Lung (tissue), 13 donors: ENCODE results near the gene ZFP62. TPM values are rescaled to one million over a fixed set of nuclear protein-coding genes. Genes with fewer than 3 reads are reported as not detected.
A peak's percentile ranks its signal among the peaks of the same experiment; 100 is the strongest.

Experiments
- ATAC-seq: fragments of 200-7000 bp; cut with Tn5 transposase; one replicate; pipeline ENCODE4 v1.9.1; 2020; ENCODE audit warnings: moderate number of reproducible peaks; ENCODE audit not compliant: insufficient read depth, low FRiP score
- DNase-seq, 3 donors: peaks; one replicate each; pipeline ENCODE4 v3.0.0-alpha.2; 2013 to 2017
- H3K27ac ChIP-seq, 2 donors: one replicate each; pipeline ENCODE4 v1.5.1; 2013; ENCODE audit warnings: mild to moderate bottlenecking in 2 of 2, moderate library complexity in 2 of 2, control low read depth in 1 of 2, inconsistent platforms in 1 of 2, low read depth in 1 of 2, low read length in 1 of 2
- H3K27me3 ChIP-seq, 3 donors: one replicate each; pipeline ENCODE4 v1.5.1; 2013; ENCODE audit warnings: low read length in 2 of 3; ENCODE audit not compliant: control insufficient read depth in 3 of 3, insufficient read depth in 3 of 3
- H3K36me3 ChIP-seq, 4 donors: one replicate each; pipeline ENCODE4 v1.5.1; 2013; ENCODE audit warnings: low read length in 4 of 4, mild to moderate bottlenecking in 1 of 4, moderate library complexity in 1 of 4; ENCODE audit not compliant: control insufficient read depth in 4 of 4, insufficient read depth in 4 of 4
- H3K4me1 ChIP-seq, 5 donors: one replicate each; pipeline ENCODE4 v1.5.1; 2013; ENCODE audit warnings: low read length in 5 of 5, mild to moderate bottlenecking in 2 of 5, moderate library complexity in 1 of 5; ENCODE audit not compliant: control insufficient read depth in 5 of 5, insufficient read depth in 5 of 5
- H3K4me3 ChIP-seq: one replicate; pipeline ENCODE4 v1.5.1; 2013; ENCODE audit warnings: mild to moderate bottlenecking, control low read depth, moderate library complexity
- H3K9ac ChIP-seq, 2 donors: one replicate each; pipeline ENCODE4 v1.5.1; 2013; ENCODE audit warnings: low read length in 2 of 2, control low read depth in 1 of 2; ENCODE audit not compliant: insufficient read depth in 1 of 2
- H3K9me3 ChIP-seq, 4 donors: one replicate each; pipeline ENCODE4 v1.5.1; 2013; ENCODE audit warnings: low read length in 3 of 4, mild to moderate bottlenecking in 1 of 4, moderate library complexity in 1 of 4; ENCODE audit not compliant: control insufficient read depth in 4 of 4, insufficient read depth in 3 of 4
- WGBS, 2 donors: extraction: QIAGEN DNeasy Blood & Tissue Kit; methylation state at CpG; one replicate each; pipeline ENCODE4 v1.1.7; 2013; 5-methylcytosine and 5-hydroxymethylcytosine counted together
- polyA plus RNA-seq, 2 donors: library from polyadenylated mRNA; stranded (reverse); fragments of 200-250 nt; gene quantifications; one replicate each; pipeline ENCODE4 v1.2.1, GENCODE V29; 2013
- small RNA-seq: library from RNA; depleted of rRNA; stranded (forward); fragments of <200 nt; gene quantifications from one replicate; pipeline ENCODE3, GENCODE V24; 2014; ENCODE audit warnings: low replicate concordance
- total RNA-seq, 2 donors: library from RNA; depleted of rRNA in 1 of 2; stranded (reverse); fragments of >200 nt in 1 of 2; gene quantifications; one replicate each; pipeline ENCODE4 v1.2.1, GENCODE V29; 2014 to 2021
- TF ChIP-seq, protein P1 (sequence below): IDR thresholded peaks from 2 replicates; pipeline ENCODE4 v1.5.1; 2012; ENCODE audit warnings: mild to moderate bottlenecking; ENCODE audit errors: control extremely low read depth, extremely low read depth
- donor health status: control.
- donor health status: control.
- donor health status: Bipolar disorder and iron deficiency.
- donor health status: healthy.
- donor health status: DM: yes; HTN: yes; CAD: no.

Gene ZFP62
- total and polyA plus RNA-seq, 4 donors: 9.6 to 31.2 (median 20.0) TPM

DNA sequence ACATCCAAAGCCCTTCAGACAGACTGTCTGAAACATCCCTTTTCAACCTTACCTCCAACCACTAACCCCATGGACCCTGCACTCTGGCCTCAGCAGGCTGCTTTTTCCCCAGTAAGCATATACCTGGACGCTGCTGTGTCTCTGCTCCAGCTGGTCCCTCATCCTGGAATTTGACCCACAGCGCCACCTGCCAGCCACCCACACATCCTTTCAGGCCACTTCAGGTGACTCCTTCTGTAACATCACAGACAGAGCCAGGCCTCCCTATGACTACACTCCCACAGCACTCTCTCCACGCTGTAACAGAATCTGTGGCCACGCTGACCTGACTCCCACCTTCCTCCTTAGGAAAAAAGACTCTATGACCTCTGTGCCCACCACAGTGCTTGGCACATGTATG is 61.9 kb downstream of the ZFP62 start:
- Histone ChIP-seq H3K27me3 (no peaks in the 10 kb centered on the region), H3K4me1 (peaks cover 17 to 43% (median 29%) of the 10 kb centered on the region in 5 donors), H3K27ac (peak overlapping the region in 1 of 2 donors; percentile 44), H3K36me3 (peaks cover 0 to 14% (median 10%) of the 10 kb centered on the region in 4 donors), H3K4me3 (no peak overlapping the region), H3K9ac (no peak overlapping the region), H3K9me3 (no peaks in the 10 kb centered on the region)
- ATAC-seq (no peak), DNase-seq (no peak)
- TF ChIP-seq, protein P1, sequence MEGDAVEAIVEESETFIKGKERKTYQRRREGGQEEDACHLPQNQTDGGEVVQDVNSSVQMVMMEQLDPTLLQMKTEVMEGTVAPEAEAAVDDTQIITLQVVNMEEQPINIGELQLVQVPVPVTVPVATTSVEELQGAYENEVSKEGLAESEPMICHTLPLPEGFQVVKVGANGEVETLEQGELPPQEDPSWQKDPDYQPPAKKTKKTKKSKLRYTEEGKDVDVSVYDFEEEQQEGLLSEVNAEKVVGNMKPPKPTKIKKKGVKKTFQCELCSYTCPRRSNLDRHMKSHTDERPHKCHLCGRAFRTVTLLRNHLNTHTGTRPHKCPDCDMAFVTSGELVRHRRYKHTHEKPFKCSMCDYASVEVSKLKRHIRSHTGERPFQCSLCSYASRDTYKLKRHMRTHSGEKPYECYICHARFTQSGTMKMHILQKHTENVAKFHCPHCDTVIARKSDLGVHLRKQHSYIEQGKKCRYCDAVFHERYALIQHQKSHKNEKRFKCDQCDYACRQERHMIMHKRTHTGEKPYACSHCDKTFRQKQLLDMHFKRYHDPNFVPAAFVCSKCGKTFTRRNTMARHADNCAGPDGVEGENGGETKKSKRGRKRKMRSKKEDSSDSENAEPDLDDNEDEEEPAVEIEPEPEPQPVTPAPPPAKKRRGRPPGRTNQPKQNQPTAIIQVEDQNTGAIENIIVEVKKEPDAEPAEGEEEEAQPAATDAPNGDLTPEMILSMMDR: no peak
- 77 to 78% methylated on average over 4 of the region's 4 CpGs for WGBS, 2 donors

DNA sequence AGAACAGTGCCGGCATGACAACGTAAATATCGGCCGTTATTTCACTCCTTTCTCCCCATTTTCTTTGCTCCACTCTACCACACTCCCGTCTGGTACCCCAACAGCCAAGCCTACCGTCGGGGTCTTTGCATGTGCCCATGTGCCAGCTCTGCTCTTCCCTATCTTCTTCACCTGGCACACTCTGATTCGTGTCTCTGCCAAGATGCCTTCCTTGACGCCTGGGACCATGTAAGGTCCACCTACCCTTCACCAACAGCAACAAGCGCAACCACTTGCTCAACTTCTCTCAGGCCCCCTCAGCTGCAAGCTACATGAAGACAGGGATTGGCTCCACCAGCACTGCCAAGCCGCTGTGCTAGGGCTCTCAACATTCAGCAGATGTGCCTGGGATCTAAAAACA is 62.9 kb downstream of the ZFP62 start:
- H3K36me3 ChIP-seq: peaks cover 0 to 14% (median 11%) of the 10 kb centered on the region in 4 donors
- no peak for DNase-seq
- no peak for ATAC-seq
- H3K4me3 ChIP-seq: no peak overlapping the region
- no peaks in the 10 kb centered on the region for H3K27me3 ChIP-seq
- WGBS, 2 donors: 89 to 95% methylated on average over 11 of the region's 11 CpGs
- TF ChIP-seq, protein P1: no peak
- no peaks in the 10 kb centered on the region for H3K9me3 ChIP-seq
- peaks cover 15 to 35% (median 25%) of the 10 kb centered on the region in 5 donors for H3K4me1 ChIP-seq
- no peak overlapping the region for H3K9ac ChIP-seq
- H3K27ac ChIP-seq: no peak overlapping the region

Small RNAs within 50 kb of the gene (small RNA-seq; reads per million reads assigned to genes)
- gene RF00019: not detected

Other genes with a start within 250 kb of the ZFP62 start
- gene FLT4, start 211.7 kb downstream of the ZFP62 start, total RNA-seq: 10 to 100 TPM; 34.3 to 42.1 TPM
- gene FLT4, start 211.7 kb downstream of the ZFP62 start, polyA plus RNA-seq: 10 to 100 TPM; 12.6 to 16.2 TPM
- not detected for gene OR2Y1, start 121.2 kb downstream of the ZFP62 start, total RNA-seq
- not detected for gene OR2Y1, start 121.2 kb downstream of the ZFP62 start, polyA plus RNA-seq
- gene MGAT1, start 58.5 kb downstream of the ZFP62 start, total RNA-seq: 100 to 1,000 TPM; 117 to 274 TPM
- 100 to 1,000 TPM; 149 to 415 TPM for gene MGAT1, start 58.5 kb downstream of the ZFP62 start, polyA plus RNA-seq
- 1 to 10 TPM; 1.5 to 2.6 TPM for gene BTNL8, start 37.9 kb upstream of the ZFP62 start, total RNA-seq
- 1 to 10 TPM in 1 of 2 donors, under 1 TPM in 1; 0.81 to 7.2 TPM for gene BTNL8, start 37.9 kb upstream of the ZFP62 start, polyA plus RNA-seq
- under 1 TPM in 1 of 2 donors, not detected in 1; 0.71 TPM for gene BTNL3, start 127.6 kb upstream of the ZFP62 start, total RNA-seq
- gene BTNL3, start 127.6 kb upstream of the ZFP62 start, polyA plus RNA-seq: 1 to 10 TPM in 1 of 2 donors, under 1 TPM in 1; 0.47 to 1.8 TPM
- 10 to 100 TPM; 23.5 to 73.1 TPM for gene BTNL9, start 179.0 kb upstream of the ZFP62 start, total RNA-seq
- 10 to 100 TPM; 54.5 to 70.1 TPM for gene BTNL9, start 179.0 kb upstream of the ZFP62 start, polyA plus RNA-seq